ENCODE data around the gene KRT86. TPM values are rescaled to one million over a fixed set of nuclear protein-coding genes. Genes with fewer than 3 reads are reported as not detected.

KRT86 gene
- total and polyA plus RNA-seq, 2 of the 13 experiments (the other 11 are each of a cell fraction or from before 2014, with no cell fraction given), result not detected

DNA sequence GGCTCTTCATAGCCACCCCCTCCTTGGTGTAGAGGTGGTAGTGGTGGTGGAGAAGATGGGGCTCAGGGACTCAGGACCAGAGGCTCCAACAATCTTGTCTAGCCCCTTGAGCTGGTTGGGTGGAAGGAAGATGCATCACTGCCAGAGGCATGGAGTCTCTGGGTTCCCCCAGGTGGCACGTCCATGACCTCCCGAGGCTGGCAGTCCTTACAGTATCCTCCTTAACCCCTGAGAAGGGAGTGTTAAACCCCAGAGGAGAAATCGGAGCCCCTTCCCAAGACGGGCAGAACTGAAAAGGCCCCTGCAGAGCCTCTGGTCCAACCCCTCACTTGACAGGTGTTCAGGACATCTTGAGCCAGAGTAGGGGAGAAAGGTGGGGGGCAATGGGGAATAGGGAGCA is 37.6 kb downstream of the KRT86 start (continued):
- TF ChIP-seq, protein P1, sequence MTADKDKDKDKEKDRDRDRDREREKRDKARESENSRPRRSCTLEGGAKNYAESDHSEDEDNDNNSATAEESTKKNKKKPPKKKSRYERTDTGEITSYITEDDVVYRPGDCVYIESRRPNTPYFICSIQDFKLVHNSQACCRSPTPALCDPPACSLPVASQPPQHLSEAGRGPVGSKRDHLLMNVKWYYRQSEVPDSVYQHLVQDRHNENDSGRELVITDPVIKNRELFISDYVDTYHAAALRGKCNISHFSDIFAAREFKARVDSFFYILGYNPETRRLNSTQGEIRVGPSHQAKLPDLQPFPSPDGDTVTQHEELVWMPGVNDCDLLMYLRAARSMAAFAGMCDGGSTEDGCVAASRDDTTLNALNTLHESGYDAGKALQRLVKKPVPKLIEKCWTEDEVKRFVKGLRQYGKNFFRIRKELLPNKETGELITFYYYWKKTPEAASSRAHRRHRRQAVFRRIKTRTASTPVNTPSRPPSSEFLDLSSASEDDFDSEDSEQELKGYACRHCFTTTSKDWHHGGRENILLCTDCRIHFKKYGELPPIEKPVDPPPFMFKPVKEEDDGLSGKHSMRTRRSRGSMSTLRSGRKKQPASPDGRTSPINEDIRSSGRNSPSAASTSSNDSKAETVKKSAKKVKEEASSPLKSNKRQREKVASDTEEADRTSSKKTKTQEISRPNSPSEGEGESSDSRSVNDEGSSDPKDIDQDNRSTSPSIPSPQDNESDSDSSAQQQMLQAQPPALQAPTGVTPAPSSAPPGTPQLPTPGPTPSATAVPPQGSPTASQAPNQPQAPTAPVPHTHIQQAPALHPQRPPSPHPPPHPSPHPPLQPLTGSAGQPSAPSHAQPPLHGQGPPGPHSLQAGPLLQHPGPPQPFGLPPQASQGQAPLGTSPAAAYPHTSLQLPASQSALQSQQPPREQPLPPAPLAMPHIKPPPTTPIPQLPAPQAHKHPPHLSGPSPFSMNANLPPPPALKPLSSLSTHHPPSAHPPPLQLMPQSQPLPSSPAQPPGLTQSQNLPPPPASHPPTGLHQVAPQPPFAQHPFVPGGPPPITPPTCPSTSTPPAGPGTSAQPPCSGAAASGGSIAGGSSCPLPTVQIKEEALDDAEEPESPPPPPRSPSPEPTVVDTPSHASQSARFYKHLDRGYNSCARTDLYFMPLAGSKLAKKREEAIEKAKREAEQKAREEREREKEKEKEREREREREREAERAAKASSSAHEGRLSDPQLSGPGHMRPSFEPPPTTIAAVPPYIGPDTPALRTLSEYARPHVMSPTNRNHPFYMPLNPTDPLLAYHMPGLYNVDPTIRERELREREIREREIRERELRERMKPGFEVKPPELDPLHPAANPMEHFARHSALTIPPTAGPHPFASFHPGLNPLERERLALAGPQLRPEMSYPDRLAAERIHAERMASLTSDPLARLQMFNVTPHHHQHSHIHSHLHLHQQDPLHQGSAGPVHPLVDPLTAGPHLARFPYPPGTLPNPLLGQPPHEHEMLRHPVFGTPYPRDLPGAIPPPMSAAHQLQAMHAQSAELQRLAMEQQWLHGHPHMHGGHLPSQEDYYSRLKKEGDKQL (CRISPR knock-in tag; IDR thresholded peaks at IDR 0.05; ENCODE audit: low read depth), result no peak
- TF ChIP-seq TCF7L2 (IDR thresholded peaks at IDR 0.05; ENCODE audit: low read depth, low read length), result no peak

DNA sequence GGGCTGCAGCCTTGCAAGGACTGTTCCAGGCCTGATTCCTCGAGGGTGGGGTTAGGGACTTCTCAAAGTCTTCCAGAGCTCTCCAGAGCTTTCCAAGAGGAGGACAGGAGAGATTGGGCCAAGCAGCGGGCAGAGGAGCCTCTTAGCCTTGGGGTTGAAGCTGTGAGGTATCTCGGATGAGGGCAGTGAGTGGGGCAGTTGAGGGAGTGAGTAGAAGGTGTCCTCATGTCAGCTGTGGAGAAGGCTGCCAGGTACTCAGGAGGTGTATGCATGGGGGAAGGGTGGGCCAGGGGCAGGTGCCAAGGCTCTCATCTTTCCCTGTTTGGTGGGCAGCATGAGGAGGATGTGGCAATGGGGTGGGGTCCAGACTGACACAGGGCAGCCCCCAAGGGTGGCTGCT is 39.0 kb downstream of the KRT86 start:
- intact Hi-C loops (cut with micrococcal nuclease; ENCODE audit: unreplicated experiment), result no loop called here
- no peak for DNase-seq (ENCODE audit: low spot score)
- no peak overlapping the region for H3K9ac ChIP-seq (ENCODE audit: insufficient read depth, low read depth, low read length)
- TF ChIP-seq, protein P2, sequence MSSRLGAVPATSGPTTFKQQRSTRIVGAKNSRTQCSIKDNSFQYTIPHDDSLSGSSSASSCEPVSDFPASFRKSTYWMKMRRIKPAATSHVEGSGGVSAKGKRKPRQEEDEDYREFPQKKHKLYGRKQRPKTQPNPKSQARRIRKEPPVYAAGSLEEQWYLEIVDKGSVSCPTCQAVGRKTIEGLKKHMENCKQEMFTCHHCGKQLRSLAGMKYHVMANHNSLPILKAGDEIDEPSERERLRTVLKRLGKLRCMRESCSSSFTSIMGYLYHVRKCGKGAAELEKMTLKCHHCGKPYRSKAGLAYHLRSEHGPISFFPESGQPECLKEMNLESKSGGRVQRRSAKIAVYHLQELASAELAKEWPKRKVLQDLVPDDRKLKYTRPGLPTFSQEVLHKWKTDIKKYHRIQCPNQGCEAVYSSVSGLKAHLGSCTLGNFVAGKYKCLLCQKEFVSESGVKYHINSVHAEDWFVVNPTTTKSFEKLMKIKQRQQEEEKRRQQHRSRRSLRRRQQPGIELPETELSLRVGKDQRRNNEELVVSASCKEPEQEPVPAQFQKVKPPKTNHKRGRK (CRISPR knock-in tag; IDR thresholded peaks at IDR 0.05), result no peak
- no peak for TF ChIP-seq ZNF530 (CRISPR knock-in tag; IDR thresholded peaks at IDR 0.05; ENCODE audit: low read depth)
- TF ChIP-seq MATR3 (CRISPR knock-in tag; IDR thresholded peaks at IDR 0.05), result no peak
- no peak for ATAC-seq
- no peaks in the 10 kb centered on the region for H4K20me1 ChIP-seq (ENCODE audit: insufficient read depth, low read length)
- no peak overlapping the region for H3K4me3 ChIP-seq (replicated peaks in 1 of 3; ENCODE audit: insufficient read depth in 1 of 3, low read depth in 2 of 3, low read length in 3 of 3)
- FAIRE-seq, result no peak
- CTCF ChIA-PET (ENCODE audit: low intra/inter-chr PET ratio, low total read pairs), result no interaction called here
- H3K4me2 ChIP-seq (ENCODE audit: low read depth, low read length), result no peak overlapping the region
- H2AFZ ChIP-seq (ENCODE audit: low read length), result no peak overlapping the region
- POLR2A ChIA-PET, result no interaction called here
- H3K36me3 ChIP-seq (replicated peaks in 1 of 2; ENCODE audit: control insufficient read depth in 1 of 2, insufficient read depth in 2 of 2, low read length in 2 of 2), result no peaks in the 10 kb centered on the region
- peaks cover 5 to 37% of the 10 kb centered on the region in 2 experiments; a peak in 3 of 5 replicates for H3K27me3 ChIP-seq (ENCODE audit: control insufficient read depth in 1 of 2, insufficient read depth in 2 of 2, low read length in 2 of 2)
- H3K4me1 ChIP-seq (ENCODE audit: insufficient read depth, low read length), result peaks cover 14% of the 10 kb centered on the region
- WGBS (ENCODE audit: low lambda C conversion rate), result 0% methylated on average over 2 of the region's 3 CpGs
- H3K79me2 ChIP-seq (ENCODE audit: insufficient read depth, low read length), result no peaks in the 10 kb centered on the region
- in situ Hi-C loops (cut with HindIII; ENCODE audit: extremely low pct_ligation_motif_present, low pct_unique_long_range_greater_than_20kb), result no loop called here
- no peaks in the 10 kb centered on the region for H3K9me3 ChIP-seq (ENCODE audit: low read length)
- no TSS peak for BruUV-seq (replicated peaks)
- H3K27ac ChIP-seq (ENCODE audit: extremely low read length, insufficient read depth, low read length), result no peak overlapping the region

Data from HepG2 (cell line).